GM06990 (cell line): ENCODE data around the gene RCOR1.

Experiments
- DNase-seq: peaks from one replicate; pipeline ENCODE4 v3.0.0-alpha.2; 2011; ENCODE audit not compliant: insufficient read length; ENCODE audit errors: extremely low read depth
- H3K27me3 ChIP-seq: replicated peaks from 2 replicates; pipeline ENCODE4 v1.6.0; 2011; ENCODE audit warnings: low read length; ENCODE audit not compliant: control insufficient read depth, insufficient read depth
- H3K36me3 ChIP-seq: 2 replicates; pipeline ENCODE4 v1.5.1; 2011; ENCODE audit warnings: low read length; ENCODE audit not compliant: control insufficient read depth, insufficient read depth
- H3K4me3 ChIP-seq: replicated peaks from 2 replicates; pipeline ENCODE4 v1.5.1; 2011; ENCODE audit warnings: low read depth, mild to moderate bottlenecking, control low read depth, low read length
- CTCF ChIP-seq: IDR thresholded peaks from 2 replicates; pipeline ENCODE4 v1.5.1; 2011; ENCODE audit warnings: low read length, control low read depth, mild to moderate bottlenecking, inconsistent platforms; ENCODE audit not compliant: insufficient read depth, poor library complexity, severe bottlenecking

The RCOR1 gene

DNA sequence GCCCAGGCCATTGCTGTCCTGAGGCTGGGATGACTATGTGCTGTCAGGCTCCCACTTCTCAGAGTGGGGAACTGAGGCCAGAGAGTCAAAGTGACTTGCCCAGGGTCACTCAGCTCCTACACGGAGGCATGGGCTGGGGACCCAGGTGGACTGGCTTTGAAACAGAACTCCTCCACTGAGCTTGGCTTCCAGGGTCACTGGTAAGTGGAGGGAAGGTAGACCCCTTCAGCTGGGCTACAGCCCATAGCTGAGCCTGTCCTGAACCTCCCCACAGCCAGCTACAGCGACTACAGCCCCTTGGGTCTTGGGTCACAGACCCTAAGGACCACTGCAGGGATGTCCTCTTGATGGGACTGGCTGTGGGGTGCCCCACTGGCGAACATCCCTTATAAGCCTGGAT lies 144.5 kb downstream of the RCOR1 start:
- DNase-seq: no peak
- Histone ChIP-seq H3K27me3 (no peaks in the 10 kb centered on the region), H3K36me3 (peaks cover 7% of the 10 kb centered on the region), H3K4me3 (no peak overlapping the region)
- TF ChIP-seq CTCF: no peak

- Histone ChIP-seq H3K36me3 (peaks cover 4% of the 10 kb centered on the region), H3K27me3 (no peaks in the 10 kb centered on the region), H3K4me3 (no peak overlapping the region)
- no peak for DNase-seq
- no peak for TF ChIP-seq CTCF
Observed at GRCh38 chr14:102737402-102738372, 145.2 kb downstream of the RCOR1 start.

- H3K4me3 ChIP-seq: no peak overlapping the region
- H3K36me3 ChIP-seq: no peaks in the 10 kb centered on the region; the same call in 1 of the 2 replicates
- H3K27me3 ChIP-seq: no peaks in the 10 kb centered on the region
- DNase-seq: no peak
- TF ChIP-seq CTCF: no peak
Observed at GRCh38 chr14:102738373-102739189, 146.1 kb downstream of the RCOR1 start.

DNA sequence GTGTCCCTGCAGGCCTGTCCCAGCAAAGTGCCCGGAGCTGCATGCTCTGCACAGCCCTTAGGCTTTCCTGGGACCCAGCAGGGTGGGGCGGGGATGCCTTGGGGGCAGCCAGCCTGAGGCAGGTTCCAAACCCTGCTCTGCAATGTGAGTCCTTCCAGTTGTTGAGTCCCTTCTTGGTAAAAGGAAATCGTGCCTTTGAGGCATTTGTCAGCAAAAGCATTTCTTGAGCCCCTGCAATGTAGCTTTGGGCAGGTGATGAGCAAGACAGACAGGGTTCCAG lies 146.7 kb downstream of the RCOR1 start:
- no peaks in the 10 kb centered on the region; the same call in 1 of the 2 replicates for H3K36me3 ChIP-seq

More for the DNA sequence above, 146.7 kb downstream of the RCOR1 start:
- no peaks in the 10 kb centered on the region for H3K27me3 ChIP-seq
- no peak overlapping the region for H3K4me3 ChIP-seq
- TF ChIP-seq CTCF: no peak
- DNase-seq: no peak
